Measurements from ENCODE around the gene CPNE9.

The CPNE9 gene

GRCh38 chr3:9687514-9687913, 16.1 kb upstream of the CPNE9 start:
- DNase-seq = no peak

- DNase-seq = no peak
Measured at GRCh38 chr3:9688961-9689360, 14.7 kb upstream of the CPNE9 start.

- no peak for DNase-seq
Measured at GRCh38 chr3:9689757-9690156, 13.9 kb upstream of the CPNE9 start.

- no peak for DNase-seq
Measured at GRCh38 chr3:9690451-9691450, 12.9 kb upstream of the CPNE9 start.

- no peak for DNase-seq
Measured at GRCh38 chr3:9691636-9692035, 12.0 kb upstream of the CPNE9 start.

- no peak for DNase-seq
Measured at GRCh38 chr3:9692416-9692815, 11.2 kb upstream of the CPNE9 start.

GRCh38 chr3:9695345-9695744, 8.3 kb upstream of the CPNE9 start:
- no peak for DNase-seq

- DNase-seq = no peak
Measured at GRCh38 chr3:9695746-9696145, 7.9 kb upstream of the CPNE9 start.

GRCh38 chr3:9696480-9697220, 7.0 kb upstream of the CPNE9 start:
- no peak for DNase-seq

- DNase-seq = no peak
Measured at GRCh38 chr3:9697892-9698291, 5.7 kb upstream of the CPNE9 start.

- DNase-seq = no peak
Measured at GRCh38 chr3:9698293-9698692, 5.3 kb upstream of the CPNE9 start.

GRCh38 chr3:9700536-9700935, 3.1 kb upstream of the CPNE9 start:
- no peak for DNase-seq

- DNase-seq = no peak
Measured at GRCh38 chr3:9701006-9701405, 2.6 kb upstream of the CPNE9 start.

GRCh38 chr3:9701711-9702110, 1.9 kb upstream of the CPNE9 start:
- DNase-seq = no peak

GRCh38 chr3:9703240-9703639, 393 bp upstream of the CPNE9 start:
- no peak for DNase-seq

GRCh38 chr3:9704347-9705322, 1.0 kb downstream of the CPNE9 start:
- peak; percentile 21 to 33 for DNase-seq

GRCh38 chr3:9710174-9710739, 6.6 kb downstream of the CPNE9 start:
- DNase-seq = no peak

- no peak for DNase-seq
Measured at GRCh38 chr3:9712415-9712814, 8.8 kb downstream of the CPNE9 start.

- no peak for DNase-seq
Measured at GRCh38 chr3:9713142-9713541, 9.5 kb downstream of the CPNE9 start.

GRCh38 chr3:9715136-9715535, 11.5 kb downstream of the CPNE9 start:
- DNase-seq = no peak

- peak; percentile 44 to 49 for DNase-seq
Measured at GRCh38 chr3:9715764-9716437, 12.3 kb downstream of the CPNE9 start.

Data from activated CD4-positive, alpha-beta T cell treated with anti-CD3 and anti-CD28 coated beads, Interleukin-2, amount 50 U/mL, for 48 hours (primary cell).